ENCODE results near the gene PRDX2. TPM values are rescaled to one million over a fixed set of nuclear protein-coding genes. Genes with fewer than 3 reads are reported as not detected.

PRDX2 gene
- total and polyA plus RNA-seq, 10 of the 15 experiments (the other 5 are each of a cell fraction or from before 2014, with no cell fraction given) = 93.0 to 812 (median 344) TPM

DNA sequence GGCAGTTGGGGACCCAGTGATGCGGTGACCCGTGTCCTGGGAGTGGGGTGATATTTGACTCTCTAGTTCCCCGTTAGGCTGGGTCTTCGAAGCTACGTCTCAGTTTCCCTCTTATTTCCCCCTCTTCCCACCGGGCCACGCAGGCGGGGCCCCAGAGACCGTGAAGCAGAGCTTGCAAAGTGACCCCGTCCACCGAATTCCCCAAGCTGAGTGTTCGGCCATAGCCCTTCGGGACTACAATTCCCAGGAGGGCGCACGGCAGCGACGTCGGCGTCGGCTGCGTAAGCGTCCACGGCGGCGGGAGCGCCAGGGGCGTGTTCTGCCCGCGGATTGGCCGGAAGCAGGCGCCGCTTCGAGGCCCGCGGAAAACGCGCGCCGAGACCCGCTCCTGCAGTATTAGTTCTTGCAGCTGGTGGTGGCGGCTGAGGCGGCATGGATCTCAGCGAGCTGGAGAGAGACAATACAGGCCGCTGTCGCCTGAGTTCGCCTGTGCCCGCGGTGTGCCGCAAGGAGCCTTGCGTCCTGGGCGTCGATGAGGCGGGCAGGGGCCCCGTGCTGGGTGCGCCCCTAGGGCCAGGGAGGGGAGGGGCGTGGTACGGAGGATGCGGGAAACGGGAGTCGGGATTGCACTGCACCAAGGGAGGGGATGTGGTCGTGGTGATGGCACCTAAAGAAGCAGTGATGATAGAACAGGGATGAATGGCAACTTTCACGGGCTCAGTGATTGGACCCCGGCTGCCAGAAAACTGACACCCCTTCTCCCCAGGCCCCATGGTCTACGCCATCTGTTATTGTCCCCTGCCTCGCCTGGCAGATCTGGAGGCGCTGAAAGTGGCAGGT is 4.9 kb upstream of the PRDX2 start, which contains the start of gene RNASEH2A (continued):
- TF ChIP-seq, protein P1, sequence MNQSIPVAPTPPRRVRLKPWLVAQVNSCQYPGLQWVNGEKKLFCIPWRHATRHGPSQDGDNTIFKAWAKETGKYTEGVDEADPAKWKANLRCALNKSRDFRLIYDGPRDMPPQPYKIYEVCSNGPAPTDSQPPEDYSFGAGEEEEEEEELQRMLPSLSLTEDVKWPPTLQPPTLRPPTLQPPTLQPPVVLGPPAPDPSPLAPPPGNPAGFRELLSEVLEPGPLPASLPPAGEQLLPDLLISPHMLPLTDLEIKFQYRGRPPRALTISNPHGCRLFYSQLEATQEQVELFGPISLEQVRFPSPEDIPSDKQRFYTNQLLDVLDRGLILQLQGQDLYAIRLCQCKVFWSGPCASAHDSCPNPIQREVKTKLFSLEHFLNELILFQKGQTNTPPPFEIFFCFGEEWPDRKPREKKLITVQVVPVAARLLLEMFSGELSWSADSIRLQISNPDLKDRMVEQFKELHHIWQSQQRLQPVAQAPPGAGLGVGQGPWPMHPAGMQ (IDR thresholded peaks at IDR 0.05; ENCODE audit: borderline replicate concordance) = no peak
- no peak for TF ChIP-seq SPI1 (IDR thresholded peaks at IDR 0.05; ENCODE audit: borderline replicate concordance, insufficient read depth, low read depth, low read length)
- TF ChIP-seq BRCA1 (IDR thresholded peaks at IDR 0.05; ENCODE audit: low read depth, low read length) = no peak
- TF ChIP-seq CHD4 (IDR thresholded peaks at IDR 0.05) = no peak
- TF ChIP-seq, protein P2, sequence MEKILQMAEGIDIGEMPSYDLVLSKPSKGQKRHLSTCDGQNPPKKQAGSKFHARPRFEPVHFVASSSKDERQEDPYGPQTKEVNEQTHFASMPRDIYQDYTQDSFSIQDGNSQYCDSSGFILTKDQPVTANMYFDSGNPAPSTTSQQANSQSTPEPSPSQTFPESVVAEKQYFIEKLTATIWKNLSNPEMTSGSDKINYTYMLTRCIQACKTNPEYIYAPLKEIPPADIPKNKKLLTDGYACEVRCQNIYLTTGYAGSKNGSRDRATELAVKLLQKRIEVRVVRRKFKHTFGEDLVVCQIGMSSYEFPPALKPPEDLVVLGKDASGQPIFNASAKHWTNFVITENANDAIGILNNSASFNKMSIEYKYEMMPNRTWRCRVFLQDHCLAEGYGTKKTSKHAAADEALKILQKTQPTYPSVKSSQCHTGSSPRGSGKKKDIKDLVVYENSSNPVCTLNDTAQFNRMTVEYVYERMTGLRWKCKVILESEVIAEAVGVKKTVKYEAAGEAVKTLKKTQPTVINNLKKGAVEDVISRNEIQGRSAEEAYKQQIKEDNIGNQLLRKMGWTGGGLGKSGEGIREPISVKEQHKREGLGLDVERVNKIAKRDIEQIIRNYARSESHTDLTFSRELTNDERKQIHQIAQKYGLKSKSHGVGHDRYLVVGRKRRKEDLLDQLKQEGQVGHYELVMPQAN (conservative IDR thresholded peaks at IDR 0.05) = peak; percentile 99
- no peak for TF ChIP-seq CBFB (IDR thresholded peaks at IDR 0.05; ENCODE audit: low read depth)
- no peak for TF ChIP-seq NFYB (IDR thresholded peaks at IDR 0.05; ENCODE audit: insufficient read depth, low read depth, low read length)
- peak; percentile 15; the same call in 1 of the 2 replicates for TF ChIP-seq SREBF1 (IDR thresholded peaks at IDR 0.05; ENCODE audit: low read length)
- no peak for TF ChIP-seq ASH2L (IDR thresholded peaks at IDR 0.05; ENCODE audit: borderline replicate concordance, low read depth)
- peak; percentile 94 for TF ChIP-seq NR2F1 (conservative IDR thresholded peaks at IDR 0.05)
- TF ChIP-seq, protein P3, sequence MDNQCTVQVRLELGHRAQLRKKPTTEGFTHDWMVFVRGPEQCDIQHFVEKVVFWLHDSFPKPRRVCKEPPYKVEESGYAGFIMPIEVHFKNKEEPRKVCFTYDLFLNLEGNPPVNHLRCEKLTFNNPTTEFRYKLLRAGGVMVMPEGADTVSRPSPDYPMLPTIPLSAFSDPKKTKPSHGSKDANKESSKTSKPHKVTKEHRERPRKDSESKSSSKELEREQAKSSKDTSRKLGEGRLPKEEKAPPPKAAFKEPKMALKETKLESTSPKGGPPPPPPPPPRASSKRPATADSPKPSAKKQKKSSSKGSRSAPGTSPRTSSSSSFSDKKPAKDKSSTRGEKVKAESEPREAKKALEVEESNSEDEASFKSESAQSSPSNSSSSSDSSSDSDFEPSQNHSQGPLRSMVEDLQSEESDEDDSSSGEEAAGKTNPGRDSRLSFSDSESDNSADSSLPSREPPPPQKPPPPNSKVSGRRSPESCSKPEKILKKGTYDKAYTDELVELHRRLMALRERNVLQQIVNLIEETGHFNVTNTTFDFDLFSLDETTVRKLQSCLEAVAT (IDR thresholded peaks at IDR 0.05) = peak; percentile 99
- TF ChIP-seq, protein P4, sequence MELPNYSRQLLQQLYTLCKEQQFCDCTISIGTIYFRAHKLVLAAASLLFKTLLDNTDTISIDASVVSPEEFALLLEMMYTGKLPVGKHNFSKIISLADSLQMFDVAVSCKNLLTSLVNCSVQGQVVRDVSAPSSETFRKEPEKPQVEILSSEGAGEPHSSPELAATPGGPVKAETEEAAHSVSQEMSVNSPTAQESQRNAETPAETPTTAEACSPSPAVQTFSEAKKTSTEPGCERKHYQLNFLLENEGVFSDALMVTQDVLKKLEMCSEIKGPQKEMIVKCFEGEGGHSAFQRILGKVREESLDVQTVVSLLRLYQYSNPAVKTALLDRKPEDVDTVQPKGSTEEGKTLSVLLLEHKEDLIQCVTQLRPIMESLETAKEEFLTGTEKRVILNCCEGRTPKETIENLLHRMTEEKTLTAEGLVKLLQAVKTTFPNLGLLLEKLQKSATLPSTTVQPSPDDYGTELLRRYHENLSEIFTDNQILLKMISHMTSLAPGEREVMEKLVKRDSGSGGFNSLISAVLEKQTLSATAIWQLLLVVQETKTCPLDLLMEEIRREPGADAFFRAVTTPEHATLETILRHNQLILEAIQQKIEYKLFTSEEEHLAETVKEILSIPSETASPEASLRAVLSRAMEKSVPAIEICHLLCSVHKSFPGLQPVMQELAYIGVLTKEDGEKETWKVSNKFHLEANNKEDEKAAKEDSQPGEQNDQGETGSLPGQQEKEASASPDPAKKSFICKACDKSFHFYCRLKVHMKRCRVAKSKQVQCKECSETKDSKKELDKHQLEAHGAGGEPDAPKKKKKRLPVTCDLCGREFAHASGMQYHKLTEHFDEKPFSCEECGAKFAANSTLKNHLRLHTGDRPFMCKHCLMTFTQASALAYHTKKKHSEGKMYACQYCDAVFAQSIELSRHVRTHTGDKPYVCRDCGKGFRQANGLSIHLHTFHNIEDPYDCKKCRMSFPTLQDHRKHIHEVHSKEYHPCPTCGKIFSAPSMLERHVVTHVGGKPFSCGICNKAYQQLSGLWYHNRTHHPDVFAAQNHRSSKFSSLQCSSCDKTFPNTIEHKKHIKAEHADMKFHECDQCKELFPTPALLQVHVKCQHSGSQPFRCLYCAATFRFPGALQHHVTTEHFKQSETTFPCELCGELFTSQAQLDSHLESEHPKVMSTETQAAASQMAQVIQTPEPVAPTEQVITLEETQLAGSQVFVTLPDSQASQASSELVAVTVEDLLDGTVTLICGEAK (IDR thresholded peaks at IDR 0.05; ENCODE audit: borderline replicate concordance) = no peak; the same call in 1 of the 2 replicates
- no peak; the same call in 1 of the 2 replicates for TF ChIP-seq SMARCA5 (IDR thresholded peaks at IDR 0.05)
- peak; percentile 84 for TF ChIP-seq MXI1 (IDR thresholded peaks at IDR 0.05; ENCODE audit: low read depth, low read length)
- no peak for TF ChIP-seq SRF (IDR thresholded peaks at IDR 0.05; ENCODE audit: low read depth in 2 of 2, low read length in 2 of 2)
- TF ChIP-seq PAX5 (IDR thresholded peaks at IDR 0.05; ENCODE audit: borderline replicate concordance, low read depth, low read length) = peak; percentile 54; the same call in 1 of the 2 replicates
- TF ChIP-seq, protein P5, sequence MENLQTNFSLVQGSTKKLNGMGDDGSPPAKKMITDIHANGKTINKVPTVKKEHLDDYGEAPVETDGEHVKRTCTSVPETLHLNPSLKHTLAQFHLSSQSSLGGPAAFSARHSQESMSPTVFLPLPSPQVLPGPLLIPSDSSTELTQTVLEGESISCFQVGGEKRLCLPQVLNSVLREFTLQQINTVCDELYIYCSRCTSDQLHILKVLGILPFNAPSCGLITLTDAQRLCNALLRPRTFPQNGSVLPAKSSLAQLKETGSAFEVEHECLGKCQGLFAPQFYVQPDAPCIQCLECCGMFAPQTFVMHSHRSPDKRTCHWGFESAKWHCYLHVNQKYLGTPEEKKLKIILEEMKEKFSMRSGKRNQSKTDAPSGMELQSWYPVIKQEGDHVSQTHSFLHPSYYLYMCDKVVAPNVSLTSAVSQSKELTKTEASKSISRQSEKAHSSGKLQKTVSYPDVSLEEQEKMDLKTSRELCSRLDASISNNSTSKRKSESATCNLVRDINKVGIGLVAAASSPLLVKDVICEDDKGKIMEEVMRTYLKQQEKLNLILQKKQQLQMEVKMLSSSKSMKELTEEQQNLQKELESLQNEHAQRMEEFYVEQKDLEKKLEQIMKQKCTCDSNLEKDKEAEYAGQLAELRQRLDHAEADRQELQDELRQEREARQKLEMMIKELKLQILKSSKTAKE (IDR thresholded peaks at IDR 0.05; ENCODE audit: low read depth, poor library complexity, severe bottlenecking) = no peak
- no peak for TF ChIP-seq PML (IDR thresholded peaks at IDR 0.05; ENCODE audit: low read length)

Measured in GM12878 (cell line).